Activated naive CD8-positive, alpha-beta T cell treated with anti-CD3 and anti-CD28 coated beads, Interleukin-2, amount 50 U/mL, for 24 hours (primary cell): ENCODE data around the gene NFKB2.

Source experiments
- ATAC-seq: fragments of 150-1000 bp; cut with Tn5 transposase; one replicate; pipeline ENCODE4 v1.10.0; 2021
- DNase-seq: peaks from one replicate; pipeline ENCODE4 v3.0.0; 2021
- H3K27ac Mint-ChIP-seq: one replicate; pipeline ENCODE4 v1.8.0; 2021; ENCODE audit warnings: mild to moderate bottlenecking, mixed read lengths
- H3K27me3 Mint-ChIP-seq: one replicate; pipeline ENCODE4 v1.8.0; 2021; ENCODE audit warnings: mixed read lengths
- H3K36me3 Mint-ChIP-seq: one replicate; pipeline ENCODE4 v1.8.0; 2021; ENCODE audit warnings: low read depth, mixed read lengths
- H3K4me1 Mint-ChIP-seq: one replicate; pipeline ENCODE4 v1.8.0; 2021; ENCODE audit warnings: mixed read lengths
- H3K4me3 Mint-ChIP-seq: one replicate; pipeline ENCODE4 v1.8.0; 2021; ENCODE audit warnings: mild to moderate bottlenecking, moderate library complexity, mixed read lengths
- H3K9me3 Mint-ChIP-seq: one replicate; pipeline ENCODE4 v1.8.0; 2021; ENCODE audit warnings: mixed read lengths

NFKB2 gene

DNA sequence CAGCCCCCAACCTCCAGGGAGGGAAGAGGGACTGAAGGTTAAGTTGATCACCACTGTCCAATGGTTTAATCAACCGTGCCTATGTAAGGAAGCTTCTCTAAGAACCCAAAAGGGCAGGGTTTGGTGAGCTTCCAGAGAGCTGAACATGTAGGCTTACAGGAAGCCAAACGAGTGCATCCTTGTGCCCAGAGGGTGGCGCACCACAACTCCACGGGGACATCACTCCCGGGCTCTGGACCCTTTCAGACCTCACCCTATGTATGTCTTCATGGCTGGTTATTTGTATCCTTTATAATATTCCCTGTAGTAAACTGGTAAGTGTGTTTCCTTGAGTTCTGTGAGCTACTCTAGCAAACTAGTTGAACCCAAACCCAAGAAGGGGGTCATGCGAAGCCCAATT lies 11.5 kb upstream of the NFKB2 start:
- peaks cover 8% of the 10 kb centered on the region for H3K36me3 Mint-ChIP-seq
- H3K4me1 Mint-ChIP-seq = peaks cover 5% of the 10 kb centered on the region
- no peaks in the 10 kb centered on the region for H3K9me3 Mint-ChIP-seq
- no peak overlapping the region for H3K27ac Mint-ChIP-seq
- no peak for ATAC-seq
- H3K4me3 Mint-ChIP-seq = no peak overlapping the region
- H3K27me3 Mint-ChIP-seq = no peaks in the 10 kb centered on the region
- DNase-seq = no peak

DNA sequence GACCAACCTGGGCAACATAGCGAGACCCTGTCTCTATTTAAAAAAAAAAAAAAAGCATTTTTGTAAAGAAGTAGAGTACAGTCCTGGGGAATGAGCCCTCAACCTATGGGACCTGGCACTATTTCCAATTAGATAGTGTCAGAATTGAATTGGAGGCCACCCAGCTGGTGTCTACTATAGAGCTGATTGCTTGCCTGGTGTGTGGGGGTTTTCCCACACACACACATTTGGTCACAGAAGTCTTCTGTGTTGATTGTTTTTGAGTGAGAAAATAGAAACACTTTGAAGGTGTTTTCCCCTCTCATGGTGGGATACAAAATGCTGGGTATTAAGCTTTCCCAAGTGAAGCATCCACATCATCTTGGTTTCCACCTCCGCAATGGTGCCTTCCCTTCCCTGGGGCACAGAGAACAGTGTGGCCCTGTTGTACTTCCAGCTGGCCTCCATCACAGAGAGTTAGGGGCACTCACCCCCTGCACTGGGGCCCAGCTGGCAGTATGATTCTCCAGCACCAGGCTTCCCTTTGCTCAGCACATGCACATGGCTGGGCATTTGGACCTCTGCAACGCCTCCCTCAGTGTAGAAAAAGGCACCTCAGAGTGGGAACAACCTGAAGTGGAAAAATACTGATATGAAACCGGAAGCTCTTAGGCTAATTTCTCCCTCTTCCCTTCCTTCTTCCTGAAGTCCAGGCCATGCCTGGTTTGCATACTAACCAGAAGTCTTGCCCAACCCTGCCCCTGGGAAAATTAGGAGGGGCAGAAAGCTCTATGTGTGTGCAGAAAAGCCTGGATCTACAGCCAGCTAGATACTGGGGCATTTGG lies 10.7 kb upstream of the NFKB2 start:
- DNase-seq (no peak), ATAC-seq (no peak)
- peaks cover 8% of the 10 kb centered on the region for H3K36me3 Mint-ChIP-seq
- H3K27ac Mint-ChIP-seq = no peak overlapping the region
- H3K9me3 Mint-ChIP-seq = no peaks in the 10 kb centered on the region
- no peak overlapping the region for H3K4me3 Mint-ChIP-seq
- no peaks in the 10 kb centered on the region for H3K27me3 Mint-ChIP-seq
- H3K4me1 Mint-ChIP-seq = peaks cover 5% of the 10 kb centered on the region

DNA sequence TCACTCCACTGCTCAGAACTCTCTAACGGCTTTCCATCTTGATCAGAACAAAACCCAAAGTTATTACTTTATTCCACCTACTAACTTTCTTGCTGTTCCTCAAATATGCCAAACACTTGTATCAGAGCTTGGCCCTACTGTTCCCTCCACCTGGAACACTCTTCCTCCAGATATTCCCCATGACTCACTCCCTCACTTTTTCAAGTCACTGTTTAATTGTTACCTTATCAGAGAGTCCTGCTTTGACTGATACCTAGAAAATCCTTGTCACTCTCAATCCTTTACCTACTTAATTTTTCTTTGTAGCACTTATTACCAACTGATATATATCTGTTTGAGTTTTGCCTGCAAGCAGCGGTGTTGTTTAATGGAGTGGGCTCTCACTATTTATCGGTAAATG lies 5.6 kb upstream of the NFKB2 start:
- no peak overlapping the region for H3K4me3 Mint-ChIP-seq
- no peak overlapping the region for H3K27ac Mint-ChIP-seq
- no peaks in the 10 kb centered on the region for H3K27me3 Mint-ChIP-seq
- DNase-seq (no peak), ATAC-seq (no peak)
- H3K4me1 Mint-ChIP-seq = peaks cover 15% of the 10 kb centered on the region
- peaks cover 4% of the 10 kb centered on the region for H3K36me3 Mint-ChIP-seq
- H3K9me3 Mint-ChIP-seq = no peaks in the 10 kb centered on the region

DNA sequence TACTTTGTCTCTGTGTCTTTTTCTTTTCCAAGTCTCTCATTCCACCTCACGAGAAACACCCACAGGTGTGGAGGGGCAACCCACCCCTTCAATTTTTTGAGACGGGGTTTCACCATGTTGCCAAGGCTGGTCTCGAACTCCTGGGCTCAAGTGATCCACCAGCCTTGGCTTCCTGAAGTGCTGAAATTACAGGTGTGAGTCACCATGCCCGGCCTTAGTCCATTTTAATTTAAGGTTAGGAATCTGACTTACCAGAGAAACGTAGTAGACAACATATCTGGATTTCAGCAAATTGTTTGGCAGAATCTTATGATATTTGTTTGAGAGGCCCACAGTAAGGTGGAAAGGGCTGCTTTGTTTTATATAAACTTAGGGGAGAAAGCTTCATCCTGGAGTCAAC lies 3.2 kb upstream of the NFKB2 start:
- no peaks in the 10 kb centered on the region for H3K27me3 Mint-ChIP-seq
- no peaks in the 10 kb centered on the region for H3K9me3 Mint-ChIP-seq
- peaks cover 20% of the 10 kb centered on the region for H3K36me3 Mint-ChIP-seq
- no peak for DNase-seq
- no peak for ATAC-seq
- peak overlapping the region; percentile 99 for H3K4me3 Mint-ChIP-seq
- H3K4me1 Mint-ChIP-seq = peaks cover 25% of the 10 kb centered on the region
- no peak overlapping the region for H3K27ac Mint-ChIP-seq

DNA sequence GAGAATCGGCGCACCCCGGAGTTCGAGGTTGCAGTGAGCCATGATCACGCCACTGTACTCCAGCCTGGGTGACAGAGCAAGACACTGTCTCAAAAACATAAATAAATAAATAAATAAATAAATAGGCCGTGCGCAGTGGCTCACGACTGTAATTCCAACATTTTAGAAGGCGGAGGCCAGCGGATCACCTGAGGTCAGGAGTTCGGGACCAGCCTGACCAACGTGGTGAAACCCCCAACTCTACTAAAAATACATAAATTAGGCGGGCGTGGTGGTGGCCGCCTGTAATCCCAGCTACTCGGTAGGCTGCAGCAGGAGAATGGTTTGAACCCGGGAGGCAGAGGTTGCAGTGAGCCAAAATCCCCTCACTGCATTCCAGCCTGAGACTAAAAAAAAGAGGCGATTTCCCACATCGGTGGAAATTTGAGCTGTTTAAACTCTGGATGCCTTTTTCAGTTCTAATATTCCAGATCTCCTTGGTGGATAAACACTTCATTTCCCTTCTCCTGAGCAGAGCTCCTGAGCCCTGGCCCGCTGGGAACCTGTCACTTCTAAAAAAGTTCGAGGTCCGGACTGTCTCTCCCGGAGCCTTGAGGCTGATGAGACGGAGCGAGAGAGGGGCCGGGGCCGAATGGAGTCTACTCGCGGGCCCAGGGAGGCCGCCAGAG lies 2.0 kb upstream of the NFKB2 start:
- H3K27me3 Mint-ChIP-seq = no peaks in the 10 kb centered on the region
- DNase-seq = no peak
- peaks cover 38% of the 10 kb centered on the region for H3K4me1 Mint-ChIP-seq
- no peaks in the 10 kb centered on the region for H3K9me3 Mint-ChIP-seq
- no peak for ATAC-seq
- peaks cover 32% of the 10 kb centered on the region for H3K36me3 Mint-ChIP-seq
- peak overlapping the region; percentile 99 for H3K27ac Mint-ChIP-seq
- H3K4me3 Mint-ChIP-seq = peak overlapping the region; percentile 99

DNA sequence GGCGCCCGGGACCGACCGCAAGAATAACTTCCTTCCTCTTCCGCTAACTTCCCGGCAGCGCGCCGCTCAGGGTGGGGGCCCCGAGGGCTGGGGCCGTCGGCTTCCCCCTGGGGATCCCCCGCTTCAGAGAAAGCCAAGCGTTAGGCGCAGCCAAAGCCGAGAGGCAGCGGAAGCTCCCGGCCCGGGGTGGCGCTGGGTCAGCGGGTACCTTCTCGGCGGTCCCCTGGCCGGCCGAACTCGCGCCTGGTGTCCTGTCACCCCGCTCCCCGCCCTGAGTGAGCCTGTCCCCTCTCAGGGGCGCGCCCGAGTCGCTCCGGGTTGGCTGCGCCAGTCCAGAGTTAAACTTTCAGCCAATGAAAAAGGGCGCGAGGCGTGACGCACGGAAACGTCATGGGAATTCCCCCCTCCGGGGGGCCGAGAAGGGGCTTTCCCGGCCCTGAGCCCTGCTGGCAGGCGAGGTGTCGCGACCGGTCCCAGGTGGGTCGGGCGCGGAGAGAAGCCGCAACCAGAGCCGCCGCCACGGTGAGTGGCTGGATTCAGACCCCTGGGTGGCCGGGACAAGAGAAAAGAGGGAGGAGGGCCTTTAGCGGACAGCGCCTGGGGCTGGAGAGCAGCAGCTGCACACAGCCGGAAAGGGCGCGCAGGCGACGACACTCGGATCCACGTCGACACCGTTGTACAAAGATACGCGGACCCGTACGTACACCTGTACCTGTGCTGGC lies 1.3 kb upstream of the NFKB2 start:
- DNase-seq (peak; percentile 99), ATAC-seq (peak; percentile 92)
- Mint-ChIP-seq H3K27me3 (no peaks in the 10 kb centered on the region), H3K4me1 (peaks cover 40% of the 10 kb centered on the region), H3K9me3 (no peaks in the 10 kb centered on the region), H3K27ac (peak overlapping the region; percentile 99), H3K36me3 (peaks cover 35% of the 10 kb centered on the region), H3K4me3 (peak overlapping the region; percentile 99)

DNA sequence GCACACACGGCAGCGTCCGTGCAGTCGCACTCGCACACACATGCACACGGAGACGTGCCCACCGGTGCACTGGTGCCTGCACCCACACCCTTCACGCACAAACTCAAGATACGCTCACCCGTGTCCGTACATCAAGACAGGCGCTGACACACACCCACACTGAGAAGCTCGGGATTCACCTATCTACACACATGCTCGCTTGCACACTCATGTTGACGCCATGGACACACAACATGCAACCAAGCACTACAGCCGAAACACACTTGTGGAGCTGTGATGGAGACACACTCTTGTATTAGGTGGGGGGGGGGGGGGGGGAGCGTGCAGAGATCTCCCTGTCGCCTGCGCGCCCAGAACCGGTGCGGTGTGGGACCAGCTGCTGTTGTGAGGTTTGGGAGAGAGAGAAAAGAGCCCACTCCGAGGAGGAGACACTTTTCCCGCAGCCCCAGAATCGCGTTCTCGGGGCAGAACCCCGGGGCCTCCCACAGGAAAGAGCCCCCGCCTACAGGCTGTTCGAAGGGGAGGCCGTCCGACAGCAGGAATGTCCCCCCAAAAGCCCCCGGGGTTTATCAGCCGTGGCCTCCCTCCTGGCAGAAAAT lies 605 bp upstream of the NFKB2 start:
- H3K4me3 Mint-ChIP-seq = peak overlapping the region; percentile 99
- no peaks in the 10 kb centered on the region for H3K9me3 Mint-ChIP-seq
- H3K4me1 Mint-ChIP-seq = peaks cover 45% of the 10 kb centered on the region
- H3K27me3 Mint-ChIP-seq = no peaks in the 10 kb centered on the region
- ATAC-seq (peak; percentile 15), DNase-seq (peak; percentile 77)
- H3K36me3 Mint-ChIP-seq = peaks cover 39% of the 10 kb centered on the region
- H3K27ac Mint-ChIP-seq = peak overlapping the region; percentile 99

DNA sequence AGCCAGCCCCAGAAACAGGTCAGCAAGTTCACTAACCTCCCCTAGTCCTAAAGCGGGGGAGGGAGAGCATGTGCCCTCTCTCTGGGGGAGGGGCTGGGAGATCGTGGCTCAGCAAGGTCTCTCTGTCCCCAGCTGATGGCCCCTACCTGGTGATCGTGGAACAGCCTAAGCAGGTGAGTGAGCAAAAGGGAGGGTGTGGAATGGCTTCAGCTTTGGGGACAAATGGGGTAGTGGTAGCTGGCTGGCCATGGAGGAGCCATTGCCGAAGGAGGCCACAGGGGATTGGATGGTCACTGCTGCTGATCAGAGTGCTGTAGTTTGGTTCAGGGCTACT lies 779 bp downstream of the NFKB2 start:
- H3K27ac Mint-ChIP-seq = peak overlapping the region; percentile 99
- peaks cover 48% of the 10 kb centered on the region for H3K36me3 Mint-ChIP-seq
- H3K4me1 Mint-ChIP-seq = peaks cover 48% of the 10 kb centered on the region
- peak overlapping the region; percentile 99 for H3K4me3 Mint-ChIP-seq
- no peaks in the 10 kb centered on the region for H3K27me3 Mint-ChIP-seq
- ATAC-seq = no peak
- peak; percentile 35 for DNase-seq
- H3K9me3 Mint-ChIP-seq = no peaks in the 10 kb centered on the region

DNA sequence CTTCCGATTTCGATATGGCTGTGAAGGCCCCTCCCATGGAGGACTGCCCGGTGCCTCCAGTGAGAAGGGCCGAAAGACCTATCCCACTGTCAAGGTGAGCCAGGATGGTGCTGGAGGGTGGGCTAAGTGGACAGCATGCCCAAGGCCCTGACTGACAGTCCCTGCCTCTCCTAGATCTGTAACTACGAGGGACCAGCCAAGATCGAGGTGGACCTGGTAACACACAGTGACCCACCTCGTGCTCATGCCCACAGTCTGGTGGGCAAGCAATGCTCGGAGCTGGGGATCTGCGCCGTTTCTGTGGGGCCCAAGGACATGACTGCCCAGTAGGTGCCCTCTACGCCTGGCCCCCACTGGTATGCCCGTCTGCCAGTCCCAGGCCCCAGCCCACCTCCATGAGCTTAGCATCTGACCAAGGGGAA lies 1.2 kb downstream of the NFKB2 start:
- ATAC-seq = no peak
- peaks cover 50% of the 10 kb centered on the region for H3K36me3 Mint-ChIP-seq
- H3K27me3 Mint-ChIP-seq = no peaks in the 10 kb centered on the region

DNA sequence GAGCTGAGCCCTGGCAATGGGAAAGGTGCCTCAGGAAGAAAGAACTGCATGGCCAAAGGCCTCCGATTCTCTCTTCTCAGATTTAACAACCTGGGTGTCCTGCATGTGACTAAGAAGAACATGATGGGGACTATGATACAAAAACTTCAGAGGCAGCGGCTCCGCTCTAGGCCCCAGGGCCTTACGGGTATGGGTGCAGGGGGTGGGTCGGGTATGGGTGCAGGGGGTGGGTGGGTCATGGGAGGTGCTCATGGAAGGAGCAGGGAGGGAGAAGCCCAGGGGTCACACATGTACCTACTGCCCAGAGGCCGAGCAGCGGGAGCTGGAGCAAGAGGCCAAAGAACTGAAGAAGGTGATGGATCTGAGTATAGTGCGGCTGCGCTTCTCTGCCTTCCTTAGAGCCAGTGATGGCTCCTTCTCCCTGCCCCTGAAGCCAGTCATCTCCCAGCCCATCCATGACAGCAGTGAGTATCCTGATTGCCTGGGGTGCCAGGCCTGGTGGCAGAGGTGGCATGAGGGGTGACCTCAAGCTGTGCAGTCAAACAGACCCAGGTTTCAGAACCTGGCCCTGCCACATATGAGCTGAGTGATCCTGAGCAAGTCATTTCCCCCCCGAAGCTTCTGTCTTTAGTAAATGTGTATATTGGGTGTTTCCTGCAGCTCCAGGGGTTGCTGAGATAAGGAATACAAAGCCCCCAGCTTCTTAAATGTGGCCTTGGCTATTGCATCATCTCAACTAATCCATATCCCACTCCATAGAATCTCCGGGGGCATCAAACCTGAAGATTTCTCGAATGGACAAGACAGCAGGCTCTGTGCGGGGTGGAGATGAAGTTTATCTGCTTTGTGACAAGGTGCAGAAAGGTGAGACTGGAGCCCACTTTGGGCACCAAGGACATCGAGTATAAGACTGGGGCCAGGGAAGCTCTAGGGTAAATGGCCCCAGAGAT lies 2.0 kb downstream of the NFKB2 start:
- peak overlapping the region; percentile 99 for H3K27ac Mint-ChIP-seq
- H3K27me3 Mint-ChIP-seq = no peaks in the 10 kb centered on the region
- peaks cover 53% of the 10 kb centered on the region for H3K36me3 Mint-ChIP-seq
- peak overlapping the region; percentile 99 for H3K4me3 Mint-ChIP-seq
- peaks cover 49% of the 10 kb centered on the region for H3K4me1 Mint-ChIP-seq
- ATAC-seq = no peak
- no peak for DNase-seq
- H3K9me3 Mint-ChIP-seq = no peaks in the 10 kb centered on the region

More for the DNA sequence above, 1.2 kb downstream of the NFKB2 start:
- Mint-ChIP-seq H3K9me3 (no peaks in the 10 kb centered on the region), H3K4me1 (peaks cover 50% of the 10 kb centered on the region), H3K4me3 (peak overlapping the region; percentile 99), H3K27ac (peak overlapping the region; percentile 99)
- DNase-seq = no peak

DNA sequence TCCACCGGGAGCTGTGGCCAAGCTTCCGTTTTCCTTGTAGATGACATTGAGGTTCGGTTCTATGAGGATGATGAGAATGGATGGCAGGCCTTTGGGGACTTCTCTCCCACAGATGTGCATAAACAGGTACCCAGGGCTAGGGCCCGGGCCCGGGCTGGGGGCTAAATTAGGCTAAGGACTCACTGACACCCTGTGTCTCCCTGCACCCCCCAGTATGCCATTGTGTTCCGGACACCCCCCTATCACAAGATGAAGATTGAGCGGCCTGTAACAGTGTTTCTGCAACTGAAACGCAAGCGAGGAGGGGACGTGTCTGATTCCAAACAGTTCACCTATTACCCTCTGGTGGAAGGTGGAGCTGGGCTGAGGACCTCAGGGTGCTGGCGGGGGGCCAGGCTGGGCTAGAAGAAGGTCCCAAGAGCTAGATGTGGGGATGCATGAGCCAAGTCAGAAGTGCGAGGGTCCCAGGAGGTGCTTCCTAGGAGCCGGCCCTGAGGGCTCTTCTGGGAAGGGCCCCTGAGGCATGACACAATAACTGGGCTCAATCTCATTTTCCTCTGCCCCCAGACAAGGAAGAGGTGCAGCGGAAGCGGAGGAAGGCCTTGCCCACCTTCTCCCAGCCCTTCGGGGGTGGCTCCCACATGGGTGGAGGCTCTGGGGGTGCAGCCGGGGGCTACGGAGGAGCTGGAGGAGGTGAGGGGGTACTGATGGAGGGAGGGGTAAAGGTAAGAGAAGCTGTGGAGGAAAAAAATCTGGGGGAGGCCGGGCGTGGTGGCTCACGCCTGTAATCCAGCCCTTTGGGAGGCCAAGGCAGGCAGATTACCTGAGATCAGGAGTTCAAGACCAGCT lies 2.9 kb downstream of the NFKB2 start:
- peaks cover 53% of the 10 kb centered on the region for H3K36me3 Mint-ChIP-seq

DNA sequence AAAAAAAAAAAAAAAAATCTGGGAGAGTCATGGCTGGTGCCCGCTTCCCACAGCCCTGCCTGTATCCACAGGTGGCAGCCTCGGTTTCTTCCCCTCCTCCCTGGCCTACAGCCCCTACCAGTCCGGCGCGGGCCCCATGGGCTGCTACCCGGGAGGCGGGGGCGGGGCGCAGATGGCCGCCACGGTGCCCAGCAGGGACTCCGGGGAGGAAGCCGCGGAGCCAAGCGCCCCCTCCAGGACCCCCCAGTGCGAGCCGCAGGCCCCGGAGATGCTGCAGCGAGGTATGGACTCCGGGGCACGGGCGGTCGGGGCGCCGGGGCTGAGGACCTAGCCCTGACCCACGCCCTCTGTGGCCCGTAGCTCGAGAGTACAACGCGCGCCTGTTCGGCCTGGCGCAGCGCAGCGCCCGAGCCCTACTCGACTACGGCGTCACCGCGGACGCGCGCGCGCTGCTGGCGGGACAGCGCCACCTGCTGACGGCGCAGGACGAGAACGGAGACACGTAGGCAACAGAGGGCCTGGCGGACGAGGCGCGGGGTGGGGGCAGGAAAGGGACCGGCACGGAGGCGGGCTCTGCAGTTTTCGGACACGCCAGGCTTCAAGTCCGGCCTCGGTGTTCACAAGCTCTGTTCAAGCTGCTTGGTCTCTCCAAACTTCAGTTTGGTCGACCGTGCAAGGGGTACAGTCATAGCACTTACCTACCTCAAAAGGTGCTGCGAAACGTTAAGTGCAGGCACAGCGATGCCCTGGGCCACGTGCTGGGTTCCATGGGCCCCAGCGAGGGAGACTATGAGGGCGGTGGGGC lies 3.9 kb downstream of the NFKB2 start:
- Mint-ChIP-seq H3K27ac (peak overlapping the region; percentile 75), H3K36me3 (peaks cover 54% of the 10 kb centered on the region), H3K4me3 (peak overlapping the region; percentile 99), H3K4me1 (peaks cover 38% of the 10 kb centered on the region), H3K27me3 (no peaks in the 10 kb centered on the region), H3K9me3 (no peaks in the 10 kb centered on the region)
- ATAC-seq (peak; percentile 58), DNase-seq (peak; percentile 91)

More for the DNA sequence above, 2.9 kb downstream of the NFKB2 start:
- H3K27me3 Mint-ChIP-seq = no peaks in the 10 kb centered on the region
- H3K9me3 Mint-ChIP-seq = no peaks in the 10 kb centered on the region
- DNase-seq = peak; percentile 10
- peak overlapping the region; percentile 99 for H3K4me3 Mint-ChIP-seq
- no peak for ATAC-seq
- peak overlapping the region; percentile 71 for H3K27ac Mint-ChIP-seq
- peaks cover 42% of the 10 kb centered on the region for H3K4me1 Mint-ChIP-seq
